GM23338 (cell line): ENCODE data around the gene JARID2.
"Not testable (repeated sequence)": the region's sequence is repeated elsewhere in the genome, so short reads cannot be mapped to it uniquely, and the experiment has no call there.

Experiments used
- EZH2 ChIP-seq: fragments of 200-600 bp; sonication (generic); IDR thresholded peaks from one replicate; pipeline ENCODE4 v1.8.0; 2017; ENCODE audit warnings: antibody characterized with exemption, mild to moderate bottlenecking, low read depth; ENCODE audit not compliant: unreplicated experiment
- EZH2phosphoT487 ChIP-seq: fragments of 200-600 bp; sonication (generic); IDR thresholded peaks from one replicate; pipeline ENCODE4 v1.8.1; 2018; ENCODE audit warnings: antibody characterized with exemption; ENCODE audit not compliant: unreplicated experiment
- JUNB ChIP-seq: IDR thresholded peaks from one replicate; pipeline ENCODE4 v1.6.1; 2016; ENCODE audit warnings: antibody characterized with exemption; ENCODE audit not compliant: unreplicated experiment
- NANOG ChIP-seq: IDR thresholded peaks from 2 replicates; pipeline ENCODE4 v1.6.1; 2016; ENCODE audit warnings: antibody characterized with exemption, borderline replicate concordance
- POLR2AphosphoS5 ChIP-seq: IDR thresholded peaks from 2 replicates; pipeline ENCODE4 v1.6.1; 2016; ENCODE audit warnings: antibody characterized with exemption, low read depth
- REST ChIP-seq: IDR thresholded peaks from one replicate; pipeline ENCODE4 v1.6.1; 2018; ENCODE audit warnings: antibody characterized with exemption; ENCODE audit not compliant: unreplicated experiment
- TF ChIP-seq, protein P1 (sequence below), 2 experiments: fragments of 200-600 bp in 1 of 2; sonication (generic) in 1 of 2; conservative IDR thresholded peaks; 2 replicates each; pipeline versions ENCODE4 v1.5.1 to v1.6.1; 2016 to 2017; ENCODE audit warnings: antibody characterized with exemption in 2 of 2, low read depth in 2 of 2, mild to moderate bottlenecking in 2 of 2, moderate library complexity in 1 of 2

DNA sequence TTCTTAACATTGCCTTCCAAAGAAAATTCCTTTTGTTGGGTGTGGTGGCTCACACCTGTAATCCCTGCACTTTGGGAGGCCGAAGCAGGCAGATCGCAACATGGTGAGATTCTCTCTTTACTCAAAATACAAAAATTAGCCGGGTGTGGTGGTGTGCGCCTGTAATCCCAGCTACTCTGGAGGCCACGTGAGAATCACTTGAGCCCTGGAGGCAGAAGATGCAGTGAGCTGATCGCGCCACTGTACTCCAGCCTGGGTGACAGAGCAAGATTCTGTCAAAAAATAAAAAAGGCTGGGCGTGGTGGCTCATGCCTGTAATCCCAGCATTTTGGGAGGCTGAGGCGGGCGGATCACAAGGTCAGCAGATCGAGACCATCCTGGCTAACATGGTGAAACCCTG lies 77.7 kb downstream of the JARID2 start:
- TF ChIP-seq, protein P1, sequence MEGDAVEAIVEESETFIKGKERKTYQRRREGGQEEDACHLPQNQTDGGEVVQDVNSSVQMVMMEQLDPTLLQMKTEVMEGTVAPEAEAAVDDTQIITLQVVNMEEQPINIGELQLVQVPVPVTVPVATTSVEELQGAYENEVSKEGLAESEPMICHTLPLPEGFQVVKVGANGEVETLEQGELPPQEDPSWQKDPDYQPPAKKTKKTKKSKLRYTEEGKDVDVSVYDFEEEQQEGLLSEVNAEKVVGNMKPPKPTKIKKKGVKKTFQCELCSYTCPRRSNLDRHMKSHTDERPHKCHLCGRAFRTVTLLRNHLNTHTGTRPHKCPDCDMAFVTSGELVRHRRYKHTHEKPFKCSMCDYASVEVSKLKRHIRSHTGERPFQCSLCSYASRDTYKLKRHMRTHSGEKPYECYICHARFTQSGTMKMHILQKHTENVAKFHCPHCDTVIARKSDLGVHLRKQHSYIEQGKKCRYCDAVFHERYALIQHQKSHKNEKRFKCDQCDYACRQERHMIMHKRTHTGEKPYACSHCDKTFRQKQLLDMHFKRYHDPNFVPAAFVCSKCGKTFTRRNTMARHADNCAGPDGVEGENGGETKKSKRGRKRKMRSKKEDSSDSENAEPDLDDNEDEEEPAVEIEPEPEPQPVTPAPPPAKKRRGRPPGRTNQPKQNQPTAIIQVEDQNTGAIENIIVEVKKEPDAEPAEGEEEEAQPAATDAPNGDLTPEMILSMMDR (conservative IDR thresholded peaks at IDR 0.05; ENCODE audit: low read depth in 2 of 2): not testable (repeated sequence)
- not testable (repeated sequence) for TF ChIP-seq POLR2AphosphoS5, JUNB, EZH2phosphoT487, NANOG, EZH2, REST
